DND-41 (cell line): ENCODE data around the gene CAMKV.

Experiments used
- ATAC-seq: fragments of 200-7000 bp; cut with Tn5 transposase; 3 replicates; pipeline ENCODE4 v1.9.1; 2021; ENCODE audit warnings: low read depth; ENCODE audit not compliant: insufficient read depth
- DNase-seq: peaks from one replicate; pipeline ENCODE4 v3.0.0-alpha.2; 2020
- H2AFZ ChIP-seq: 2 replicates; pipeline ENCODE4 v1.6.0; 2012; ENCODE audit warnings: low read depth, low read length
- H3K27ac ChIP-seq: 2 replicates; pipeline ENCODE4 v1.5.1; 2012; ENCODE audit warnings: low read length, inconsistent platforms
- H3K27me3 ChIP-seq: fragments of 200-600 bp; sonication (generic); 2 replicates; pipeline ENCODE4 v1.6.0; 2012; ENCODE audit warnings: low read length, mild to moderate bottlenecking, inconsistent platforms; ENCODE audit not compliant: insufficient read depth, poor library complexity
- H3K36me3 ChIP-seq: 2 replicates; pipeline ENCODE4 v1.5.1; 2012; ENCODE audit warnings: low read length, inconsistent platforms; ENCODE audit not compliant: insufficient read depth
- H3K4me1 ChIP-seq: 2 replicates; pipeline ENCODE4 v1.5.1; 2012; ENCODE audit warnings: mild to moderate bottlenecking, low read length; ENCODE audit not compliant: insufficient read depth
- H3K4me2 ChIP-seq: 2 replicates; pipeline ENCODE4 v1.6.0; 2012; ENCODE audit warnings: mild to moderate bottlenecking, moderate library complexity, low read length, inconsistent platforms; ENCODE audit not compliant: insufficient read depth
- H3K4me3 ChIP-seq, 2 experiments: fragments of 200-600 bp in 1 of 2; shearing (Covaris generic) in 1 of 2; 2 replicates each; pipeline ENCODE4 v1.5.1; 2012 to 2016; ENCODE audit warnings: inconsistent platforms in 2 of 2, low read length in 2 of 2, mild to moderate bottlenecking in 2 of 2, low read depth in 1 of 2, moderate library complexity in 1 of 2
- H3K79me2 ChIP-seq: 2 replicates; pipeline ENCODE4 v1.6.0; 2012; ENCODE audit warnings: low read length, inconsistent platforms; ENCODE audit not compliant: insufficient read depth
- H3K9ac ChIP-seq: 2 replicates; pipeline ENCODE4 v1.6.0; 2012; ENCODE audit warnings: low read depth, mild to moderate bottlenecking, inconsistent platforms, low read length, moderate library complexity
- H3K9me3 ChIP-seq: 2 replicates; pipeline ENCODE4 v1.5.1; 2012; ENCODE audit warnings: low read length, moderate library complexity, mild to moderate bottlenecking, inconsistent platforms; ENCODE audit not compliant: insufficient read depth, severe bottlenecking
- H4K20me1 ChIP-seq: 2 replicates; pipeline ENCODE4 v1.6.0; 2012; ENCODE audit warnings: low read length; ENCODE audit not compliant: insufficient read depth
- CTCF ChIP-seq: IDR thresholded peaks from 2 replicates; pipeline ENCODE4 v1.5.1; 2012; ENCODE audit warnings: borderline replicate concordance, low read length, moderate library complexity, mild to moderate bottlenecking; ENCODE audit not compliant: poor library complexity, severe bottlenecking; ENCODE audit errors: extremely low read depth
- EZH2 ChIP-seq: IDR thresholded peaks from 3 replicates; pipeline ENCODE4 v1.6.1; 2012; ENCODE audit warnings: borderline replicate concordance, low read depth, mild to moderate bottlenecking, moderate library complexity, low read length, inconsistent platforms; ENCODE audit not compliant: severe bottlenecking

CAMKV gene

GRCh38 chr3:49879721-49880120 is 10.0 kb upstream of the CAMKV start:
- H3K4me1 ChIP-seq: no peaks in the 10 kb centered on the region

GRCh38 chr3:49878686-49879085 is 9.0 kb upstream of the CAMKV start:
- no peak overlapping the region for H2AFZ ChIP-seq
- H3K79me2 ChIP-seq: no peaks in the 10 kb centered on the region
- ATAC-seq (no peak), DNase-seq (no peak)
- no peak overlapping the region for H3K4me3 ChIP-seq
- no peak overlapping the region for H3K27ac ChIP-seq
- H4K20me1 ChIP-seq: no peaks in the 10 kb centered on the region; the same call in 1 of the 2 replicates
- peaks cover 8% of the 10 kb centered on the region for H3K27me3 ChIP-seq
- TF ChIP-seq CTCF: no peak
- no peak for TF ChIP-seq EZH2
- H3K4me2 ChIP-seq: no peak overlapping the region
- H3K9ac ChIP-seq: no peak overlapping the region
- H3K9me3 ChIP-seq: no peaks in the 10 kb centered on the region
- H3K4me1 ChIP-seq: no peaks in the 10 kb centered on the region
- H3K36me3 ChIP-seq: no peaks in the 10 kb centered on the region

More at GRCh38 chr3:49879721-49880120, 10.0 kb upstream of the CAMKV start:
- H3K36me3 ChIP-seq: no peaks in the 10 kb centered on the region
- ATAC-seq (no peak), DNase-seq (no peak)
- no peaks in the 10 kb centered on the region for H3K9me3 ChIP-seq
- H2AFZ ChIP-seq: no peak overlapping the region
- no peaks in the 10 kb centered on the region for H3K79me2 ChIP-seq
- peaks cover 8% of the 10 kb centered on the region for H3K27me3 ChIP-seq
- no peak overlapping the region for H3K4me2 ChIP-seq
- H3K27ac ChIP-seq: no peak overlapping the region
- no peaks in the 10 kb centered on the region; the same call in 1 of the 2 replicates for H4K20me1 ChIP-seq
- no peak for TF ChIP-seq CTCF
- TF ChIP-seq EZH2: no peak
- H3K4me3 ChIP-seq: no peak overlapping the region
- H3K9ac ChIP-seq: no peak overlapping the region

GRCh38 chr3:49877716-49878115 is 8.0 kb upstream of the CAMKV start:
- no peak overlapping the region for H3K4me3 ChIP-seq
- DNase-seq: no peak
- ATAC-seq: no peak
- peaks cover 6% of the 10 kb centered on the region for H3K27me3 ChIP-seq
- no peak overlapping the region for H3K27ac ChIP-seq
- no peaks in the 10 kb centered on the region for H3K79me2 ChIP-seq
- no peak overlapping the region for H3K9ac ChIP-seq
- no peak for TF ChIP-seq CTCF
- TF ChIP-seq EZH2: no peak
- H3K9me3 ChIP-seq: no peaks in the 10 kb centered on the region
- no peaks in the 10 kb centered on the region for H3K36me3 ChIP-seq
- no peaks in the 10 kb centered on the region; the same call in 1 of the 2 replicates for H4K20me1 ChIP-seq
- H3K4me2 ChIP-seq: no peak overlapping the region
- H3K4me1 ChIP-seq: no peaks in the 10 kb centered on the region
- H2AFZ ChIP-seq: no peak overlapping the region

GRCh38 chr3:49876567-49876966 is 6.9 kb upstream of the CAMKV start:
- H3K27me3 ChIP-seq: peaks cover 4% of the 10 kb centered on the region
- no peak overlapping the region for H3K27ac ChIP-seq
- H3K36me3 ChIP-seq: no peaks in the 10 kb centered on the region
- no peak overlapping the region for H3K9ac ChIP-seq
- DNase-seq: no peak
- ATAC-seq: no peak
- H2AFZ ChIP-seq: no peak overlapping the region
- no peaks in the 10 kb centered on the region for H3K9me3 ChIP-seq
- TF ChIP-seq EZH2 (no peak), CTCF (no peak)
- no peaks in the 10 kb centered on the region; the same call in 1 of the 2 replicates for H4K20me1 ChIP-seq
- no peaks in the 10 kb centered on the region for H3K79me2 ChIP-seq
- no peak overlapping the region for H3K4me2 ChIP-seq
- no peak overlapping the region for H3K4me3 ChIP-seq
- H3K4me1 ChIP-seq: no peaks in the 10 kb centered on the region
